Activated CD4-positive, alpha-beta T cell treated with anti-CD3 and anti-CD28 coated beads for 24 hours (primary cell): ENCODE measurements around the gene PLCH1.
A peak's percentile ranks its signal among the peaks of the same experiment; 100 is the strongest.

Experiments
- DNase-seq, 2 donors: peaks; one replicate each; pipeline ENCODE4 v3.0.0-alpha.2; 2020; ENCODE audit warnings: low read depth in 2 of 2

Gene PLCH1

GRCh38 chr3:155746703-155747102, 1.8 kb upstream of the PLCH1 start:
- DNase-seq: no peak

GRCh38 chr3:155745795-155746550, 1.1 kb upstream of the PLCH1 start:
- DNase-seq: no peak

DNA sequence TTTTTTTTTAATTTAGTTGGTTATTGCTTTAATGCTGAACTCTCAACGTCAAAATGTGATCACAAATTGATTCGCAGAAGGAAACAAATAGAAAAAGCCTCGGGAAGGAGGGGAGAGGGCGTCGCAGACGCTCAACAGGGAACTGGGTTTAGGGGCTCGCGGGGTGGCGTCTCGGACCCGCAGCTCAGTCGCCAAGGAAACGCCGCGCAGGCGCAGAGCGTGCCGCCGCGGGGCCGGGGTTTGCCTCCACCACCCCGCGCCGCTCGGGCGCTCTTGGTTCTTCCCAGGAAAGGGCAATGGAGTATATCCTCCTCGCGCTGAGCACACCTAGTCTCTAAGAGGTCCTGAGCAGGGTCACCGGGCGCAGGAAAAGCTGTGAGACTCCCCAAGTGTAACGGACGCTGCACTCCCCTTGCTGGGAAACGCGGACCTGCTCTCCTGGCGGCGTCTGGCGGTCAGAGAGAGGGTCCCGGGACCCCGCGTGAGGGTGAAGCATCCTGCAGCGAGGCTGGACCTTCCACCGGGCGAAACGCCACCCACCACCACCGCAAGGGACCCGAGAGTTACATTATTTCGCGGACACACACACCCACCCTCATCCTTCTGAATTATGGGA, 753 bp downstream of the PLCH1 start:
- peak in 1 of 2 donors; percentile 38 for DNase-seq

DNA sequence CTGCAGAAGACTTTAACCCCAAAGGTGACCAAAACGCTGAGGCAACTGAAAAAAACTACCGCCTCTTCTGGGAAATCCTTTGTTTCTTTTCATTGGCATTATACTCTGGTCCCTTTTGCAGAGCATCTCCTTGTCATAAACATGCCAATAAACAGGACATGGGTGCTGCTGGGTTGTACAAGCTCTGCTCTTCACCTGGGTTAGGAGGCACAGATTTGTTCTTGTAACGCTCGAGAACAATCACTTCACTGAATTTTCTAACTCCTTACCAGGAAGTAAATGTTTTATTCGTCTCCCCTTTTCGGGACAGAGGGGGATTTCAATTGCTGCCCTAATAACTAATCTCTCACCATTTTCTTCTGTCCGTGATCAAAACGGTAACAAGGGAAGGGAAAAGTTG, 1.3 kb downstream of the PLCH1 start:
- no peak for DNase-seq

- DNase-seq: no peak
Observed at GRCh38 chr3:155742349-155742965, 2.4 kb downstream of the PLCH1 start.

GRCh38 chr3:155741603-155742002, 3.3 kb downstream of the PLCH1 start:
- DNase-seq: no peak

- DNase-seq: no peak
Observed at GRCh38 chr3:155741101-155741500, 3.8 kb downstream of the PLCH1 start.

GRCh38 chr3:155739154-155739553, 5.7 kb downstream of the PLCH1 start:
- DNase-seq: no peak

- DNase-seq: no peak
Observed at GRCh38 chr3:155738580-155739076, 6.2 kb downstream of the PLCH1 start.

DNA sequence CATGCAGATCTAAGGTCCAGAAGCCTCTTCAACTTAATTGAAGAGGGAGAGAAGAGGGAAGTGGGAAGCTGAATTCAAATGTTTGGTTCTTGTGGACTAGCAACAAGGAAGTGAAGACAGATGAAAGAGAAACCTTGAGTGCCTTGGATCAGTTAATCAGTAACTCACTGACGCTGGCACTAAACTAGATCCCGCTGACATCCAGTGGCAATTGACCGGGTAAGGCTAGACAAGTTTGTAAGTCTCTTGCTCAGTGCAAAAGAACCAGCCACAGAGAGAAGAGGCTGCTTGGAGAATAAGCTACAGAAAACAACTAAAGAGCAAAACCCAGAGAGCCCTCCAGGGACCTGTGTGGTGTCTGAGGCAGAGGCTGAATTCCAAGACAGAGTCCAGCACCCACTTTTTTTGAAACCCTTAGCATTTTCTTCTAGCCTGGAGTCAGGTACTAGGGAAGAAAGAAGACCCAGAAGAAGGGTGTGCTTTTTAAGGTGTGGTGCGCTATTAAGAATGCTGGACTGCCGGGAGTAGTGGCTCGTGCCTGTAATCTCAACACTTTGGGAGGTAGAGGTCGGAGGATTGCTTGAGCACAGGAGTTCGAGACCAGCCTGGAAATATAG, 6.9 kb downstream of the PLCH1 start:
- DNase-seq: no peak

DNA sequence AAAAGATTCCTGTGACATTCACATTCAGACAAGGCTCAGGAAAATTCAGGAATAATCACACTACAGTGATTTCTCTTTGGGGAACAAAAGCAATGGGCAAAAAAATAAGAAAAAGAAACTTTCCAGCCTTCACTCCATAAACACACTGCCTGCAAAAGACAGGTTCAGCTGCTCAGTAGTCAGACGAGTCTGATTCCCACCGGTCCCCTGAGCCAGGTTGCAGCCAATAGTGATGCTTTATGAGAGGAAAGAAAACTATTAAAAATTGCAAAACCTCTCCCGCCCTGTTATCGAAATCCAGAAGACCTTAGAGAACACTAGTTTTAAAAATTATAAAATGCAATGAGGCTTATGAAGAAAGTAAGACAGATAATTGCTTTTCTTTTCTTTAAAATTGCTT, 8.5 kb downstream of the PLCH1 start:
- no peak for DNase-seq

- DNase-seq: no peak
Observed at GRCh38 chr3:155730843-155731242, 14.0 kb downstream of the PLCH1 start.

- no peak for DNase-seq
Observed at GRCh38 chr3:155727836-155728235, 17.0 kb downstream of the PLCH1 start.

GRCh38 chr3:155714295-155714718, 30.6 kb downstream of the PLCH1 start:
- no peak for DNase-seq

GRCh38 chr3:155712008-155712407, 32.9 kb downstream of the PLCH1 start:
- no peak for DNase-seq

DNA sequence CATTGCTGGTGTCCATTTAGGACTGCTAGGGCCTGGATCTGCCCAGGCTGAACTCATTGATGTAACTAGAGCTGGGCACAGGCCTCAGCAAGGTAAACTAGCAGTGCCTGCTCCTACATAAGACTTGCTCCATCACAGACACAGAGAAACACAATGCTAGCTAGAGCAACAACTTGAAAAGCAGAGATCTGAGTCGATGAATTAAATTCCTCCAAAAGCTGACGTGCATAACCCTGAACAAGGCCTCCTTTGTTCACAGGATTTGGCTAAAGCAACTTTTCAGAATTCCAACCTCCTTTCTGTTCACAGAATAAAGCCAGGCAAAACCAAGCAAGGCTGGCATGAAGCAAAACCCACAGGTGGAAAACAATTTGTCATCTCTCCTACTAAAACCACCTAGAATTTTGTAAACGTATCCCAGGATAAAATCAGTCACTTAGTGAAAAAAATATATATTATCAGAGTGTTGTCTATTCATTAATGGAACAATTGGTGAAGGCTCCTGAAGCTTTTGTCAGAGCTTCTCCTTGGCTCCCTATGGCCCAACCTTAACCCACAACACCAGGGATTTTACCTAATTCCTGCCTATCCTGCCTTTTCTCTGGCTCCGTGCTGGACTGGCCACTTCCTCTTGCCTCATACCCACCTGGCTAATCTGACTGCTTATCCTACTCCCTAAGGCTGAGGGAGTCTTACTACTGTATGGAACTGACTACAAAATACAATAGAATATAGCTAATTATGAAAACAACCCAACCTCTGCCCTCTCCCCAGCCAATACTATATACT, 39.9 kb downstream of the PLCH1 start:
- no peak for DNase-seq

GRCh38 chr3:155704061-155704460, 40.8 kb downstream of the PLCH1 start:
- no peak for DNase-seq

GRCh38 chr3:155702745-155703591, 41.9 kb downstream of the PLCH1 start:
- DNase-seq: no peak

- no peak for DNase-seq
Observed at GRCh38 chr3:155701882-155702465, 42.9 kb downstream of the PLCH1 start.

DNA sequence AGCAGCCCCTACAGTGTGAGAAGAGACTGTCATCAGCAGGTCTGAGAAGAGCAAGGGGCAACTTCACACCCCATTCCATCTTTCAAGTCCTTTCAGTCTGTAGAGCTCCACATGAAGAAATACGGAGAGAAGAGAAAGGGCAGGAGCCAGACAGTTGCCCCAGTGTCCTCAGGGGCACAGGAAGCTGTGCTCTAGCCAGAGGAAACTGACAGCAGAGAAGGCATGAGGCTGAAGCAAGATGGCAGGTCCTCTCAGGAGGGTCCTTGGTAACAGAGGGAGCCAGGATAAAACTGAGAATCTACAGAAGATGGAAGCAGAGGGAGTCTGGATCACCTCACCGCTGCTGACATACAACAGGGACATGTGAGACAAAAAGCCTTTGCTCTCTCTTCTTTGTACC, 47.3 kb downstream of the PLCH1 start:
- no peak for DNase-seq
